Measurements from ENCODE around the gene SLC38A6. TPM values are rescaled to one million over a fixed set of nuclear protein-coding genes. Genes with fewer than 3 reads are reported as not detected.

SLC38A6 gene
- total RNA-seq, 2 donors from 2014 or later, result 9.9 to 18.2 TPM

GRCh38 chr14:60968671-60969070 is 12.4 kb upstream of the SLC38A6 start:
- Histone ChIP-seq H3K27ac (ENCODE audit: low read depth, low read length) (no peak overlapping the region), H3K36me3 (ENCODE audit: control insufficient read depth, insufficient read depth, low read length) (no peaks in the 10 kb centered on the region), H3K27me3 (ENCODE audit: control insufficient read depth, insufficient read depth, low read length, poor library complexity, severe bottlenecking) (no peaks in the 10 kb centered on the region), H3K9me3 (ENCODE audit: control insufficient read depth, low read length) (no peaks in the 10 kb centered on the region), H3K9ac (ENCODE audit: extremely low read depth, low read length, poor library complexity, severe bottlenecking) (no peak overlapping the region), H3K4me3 (ENCODE audit: low read length) (no peak overlapping the region), H3K4me1 (ENCODE audit: control insufficient read depth, insufficient read depth, low read length) (no peaks in the 10 kb centered on the region)
- Mint-ChIP-seq H3K4me3 (no peak overlapping the region), H3K9me3 (no peaks in the 10 kb centered on the region), H3K27ac (no peak overlapping the region), H3K4me1 (no peaks in the 10 kb centered on the region), H3K27me3 (ENCODE audit: insufficient read depth) (no peaks in the 10 kb centered on the region), H3K36me3 (ENCODE audit: low read depth) (peaks cover 7% of the 10 kb centered on the region)
- no peak for TF ChIP-seq CTCF (conservative IDR thresholded peaks at IDR 0.05)
- DNase-seq, result no peak

DNA sequence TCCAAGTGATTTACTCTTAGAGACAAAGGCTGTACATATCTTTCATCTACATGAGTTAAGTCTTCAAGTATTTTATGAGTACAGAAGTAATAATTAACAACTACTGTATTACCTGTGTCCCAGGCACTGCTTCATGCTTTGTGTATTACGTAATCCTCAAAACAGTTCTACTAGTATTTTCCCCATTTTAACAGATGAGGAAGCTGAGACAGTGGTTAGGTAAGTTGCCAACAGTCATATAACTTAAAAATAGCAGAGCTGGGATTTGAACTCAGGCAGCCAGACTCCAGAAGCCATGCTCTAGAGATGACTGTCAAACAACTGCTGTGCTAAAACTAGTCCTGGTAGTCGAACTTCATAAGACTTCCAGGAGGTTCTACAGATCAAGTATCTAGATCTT is 10.9 kb upstream of the SLC38A6 start:
- no peak for DNase-seq
- peaks cover 13% of the 10 kb centered on the region for H3K36me3 Mint-ChIP-seq (ENCODE audit: low read depth)
- no peak for TF ChIP-seq CTCF (conservative IDR thresholded peaks at IDR 0.05)
- Histone ChIP-seq H3K9ac (ENCODE audit: extremely low read depth, low read length, poor library complexity, severe bottlenecking) (no peak overlapping the region), H3K4me3 (ENCODE audit: low read length) (no peak overlapping the region), H3K36me3 (ENCODE audit: control insufficient read depth, insufficient read depth, low read length) (peaks cover 3% of the 10 kb centered on the region), H3K9me3 (ENCODE audit: control insufficient read depth, low read length) (no peaks in the 10 kb centered on the region), H3K4me1 (ENCODE audit: control insufficient read depth, insufficient read depth, low read length) (no peaks in the 10 kb centered on the region), H3K27ac (ENCODE audit: low read depth, low read length) (no peak overlapping the region), H3K27me3 (ENCODE audit: control insufficient read depth, insufficient read depth, low read length, poor library complexity, severe bottlenecking) (no peaks in the 10 kb centered on the region)
- 93% methylated on average over 2 of the region's 2 CpGs; no CpG with 5 or more reads in 1 of the 2 experiments for WGBS, 2 experiments (ENCODE audit: insufficient coverage in 1 of 2, insufficient read length in 1 of 2)
- no peaks in the 10 kb centered on the region for H3K9me3 Mint-ChIP-seq
- no peaks in the 10 kb centered on the region for H3K4me1 Mint-ChIP-seq
- no peak overlapping the region for H3K4me3 Mint-ChIP-seq
- no peaks in the 10 kb centered on the region for H3K27me3 Mint-ChIP-seq (ENCODE audit: insufficient read depth)
- H3K27ac Mint-ChIP-seq, result no peak overlapping the region

DNA sequence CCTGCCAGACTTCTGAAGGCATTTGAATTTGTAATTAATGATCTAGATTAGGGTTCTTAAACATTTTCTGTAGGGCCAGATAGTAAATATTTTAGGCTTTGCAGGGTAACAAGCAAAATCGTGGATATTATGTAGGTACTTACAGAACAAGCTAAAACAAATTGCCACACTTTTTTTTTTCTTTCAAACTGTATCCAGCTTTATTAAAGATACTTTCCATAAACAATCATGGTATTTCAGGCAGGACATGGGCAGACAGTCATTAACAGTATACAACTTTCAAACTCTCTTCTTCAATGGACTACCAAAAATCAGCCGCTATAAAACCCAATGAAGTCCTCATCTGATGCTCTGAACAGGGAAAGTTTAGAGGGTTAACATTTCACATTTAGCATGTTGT is 9.8 kb upstream of the SLC38A6 start:
- H3K4me1 Mint-ChIP-seq, result no peaks in the 10 kb centered on the region
- no peak overlapping the region for H3K27ac Mint-ChIP-seq
- H3K27ac ChIP-seq (ENCODE audit: low read depth, low read length), result no peak overlapping the region
- peaks cover 13% of the 10 kb centered on the region for H3K36me3 Mint-ChIP-seq (ENCODE audit: low read depth)
- no peaks in the 10 kb centered on the region for H3K4me1 ChIP-seq (ENCODE audit: control insufficient read depth, insufficient read depth, low read length)
- no peak overlapping the region for H3K4me3 ChIP-seq (ENCODE audit: low read length)
- no peak overlapping the region for H3K4me3 Mint-ChIP-seq
- no peak overlapping the region for H3K9ac ChIP-seq (ENCODE audit: extremely low read depth, low read length, poor library complexity, severe bottlenecking)
- DNase-seq, result no peak
- WGBS, 2 experiments (ENCODE audit: insufficient coverage in 1 of 2, insufficient read length in 1 of 2), result 0 to 50% methylated on average over 1 to 2 of the region's 2 CpGs
- H3K27me3 Mint-ChIP-seq (ENCODE audit: insufficient read depth), result no peaks in the 10 kb centered on the region
- H3K9me3 Mint-ChIP-seq, result no peaks in the 10 kb centered on the region
- no peak for TF ChIP-seq CTCF (conservative IDR thresholded peaks at IDR 0.05)
- no peaks in the 10 kb centered on the region for H3K27me3 ChIP-seq (ENCODE audit: control insufficient read depth, insufficient read depth, low read length, poor library complexity, severe bottlenecking)
- H3K36me3 ChIP-seq (ENCODE audit: control insufficient read depth, insufficient read depth, low read length), result peaks cover 13% of the 10 kb centered on the region
- no peaks in the 10 kb centered on the region for H3K9me3 ChIP-seq (ENCODE audit: control insufficient read depth, low read length)

All from endodermal cell (in vitro differentiated cells).